NK-92 (cell line): ENCODE results near the gene FCHSD2.
"Not testable (repeated sequence)": the region's sequence is repeated elsewhere in the genome, so short reads cannot be mapped to it uniquely, and the experiment has no call there.

Experiments used
- DNase-seq: peaks from one replicate; lab custom pipeline; 2025; ENCODE audit not compliant: unreplicated experiment; lab: John Stamatoyannopoulos, UW

The FCHSD2 gene

DNA sequence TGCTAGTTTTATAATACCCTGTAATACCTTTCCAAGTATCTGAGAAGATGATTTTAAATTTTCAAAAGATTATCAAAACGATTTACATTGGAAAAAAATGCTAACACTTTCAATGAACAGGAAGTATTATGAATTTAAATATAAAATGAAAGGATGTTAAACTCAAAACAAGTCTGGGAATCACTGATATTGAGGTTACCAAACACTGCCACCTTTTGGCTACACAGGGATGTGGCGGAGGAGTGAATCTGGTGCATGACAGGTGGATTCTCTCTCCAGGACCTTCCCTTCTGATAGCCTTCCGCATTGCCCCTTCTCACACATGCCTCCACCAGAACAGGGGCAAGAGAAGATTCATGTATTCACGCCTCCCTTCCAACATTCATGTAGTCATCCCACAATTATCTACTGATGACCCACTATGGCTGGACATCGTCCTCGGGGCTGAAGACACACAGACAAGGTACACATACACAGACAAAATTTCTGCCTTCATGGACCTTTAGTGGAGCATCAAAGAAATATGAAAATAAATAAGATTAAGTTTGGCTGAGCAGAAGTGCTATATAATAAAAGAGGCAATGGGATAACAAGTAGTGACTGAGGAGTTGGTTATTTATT is 293.2 kb downstream of the FCHSD2 start:
- DNase-seq: no peak

DNA sequence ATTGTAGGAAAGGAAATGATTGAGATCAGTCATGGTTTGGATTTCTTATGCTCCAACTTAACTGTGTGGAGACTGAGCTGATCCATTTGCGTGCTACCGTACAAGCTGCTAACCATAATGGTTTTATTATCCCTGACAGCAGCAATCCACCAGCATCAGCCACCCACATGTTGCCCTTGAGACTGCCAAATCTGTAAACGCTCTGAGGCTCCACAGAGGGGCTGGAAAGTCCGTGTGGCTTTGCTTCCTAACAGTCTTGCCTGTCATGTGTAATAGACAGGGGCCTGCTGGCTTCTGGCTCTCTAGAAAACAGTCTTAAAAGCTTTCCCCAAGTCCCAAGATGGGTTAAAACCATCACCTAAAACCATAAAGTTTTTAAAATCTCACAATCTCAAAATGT is 297.8 kb downstream of the FCHSD2 start:
- DNase-seq: no peak

DNA sequence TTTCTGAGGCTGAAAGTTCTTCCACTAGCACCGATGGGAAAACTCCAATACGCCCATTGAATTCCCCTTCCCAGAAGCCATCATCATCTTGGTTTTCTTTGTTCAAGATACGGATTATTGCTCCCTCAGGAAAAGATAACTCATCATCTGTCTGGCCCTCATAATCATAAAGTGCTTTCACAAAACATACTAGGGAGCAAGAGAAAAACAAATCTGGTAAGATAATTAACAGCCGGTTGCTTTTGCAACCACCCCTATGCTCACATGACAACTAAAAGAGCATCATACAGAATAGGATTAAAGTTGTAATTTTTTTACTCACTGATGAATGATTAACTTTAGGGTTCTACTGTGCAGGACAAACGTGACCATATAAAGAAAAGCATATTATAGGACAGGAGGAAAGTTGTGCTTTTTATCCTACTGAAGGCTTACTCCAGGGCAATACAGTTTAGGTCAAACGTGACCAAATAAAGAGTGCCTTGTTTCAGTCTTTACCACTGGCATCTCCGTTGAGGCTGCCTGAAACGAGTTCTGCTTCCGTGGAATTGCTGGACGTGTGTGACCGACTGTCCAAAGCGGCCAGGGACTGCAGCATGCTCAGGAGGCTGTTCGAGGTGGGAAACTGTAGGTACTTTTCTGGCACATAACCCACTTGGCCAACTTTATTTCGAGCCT is 299.3 kb downstream of the FCHSD2 start:
- no peak for DNase-seq

DNA sequence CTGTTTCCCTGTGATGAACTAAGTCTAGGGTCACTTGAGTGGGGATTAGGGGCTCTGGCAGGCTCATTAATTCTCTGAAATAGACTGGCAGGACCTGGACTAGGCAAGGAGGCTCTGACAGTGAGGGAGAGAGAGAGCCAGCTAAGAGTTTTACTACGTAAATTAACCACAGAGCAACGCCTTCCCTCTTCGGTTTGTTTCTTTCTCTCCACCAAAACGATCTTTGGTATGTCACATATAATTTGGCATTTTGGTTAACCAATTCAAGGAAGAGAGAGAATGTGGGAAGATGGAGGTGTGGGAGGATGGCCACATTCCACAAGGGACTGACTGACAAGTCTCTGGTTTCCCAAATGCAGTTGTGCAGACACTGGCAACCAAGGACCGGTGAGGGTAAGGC is 300.0 kb downstream of the FCHSD2 start:
- DNase-seq: no peak

DNA sequence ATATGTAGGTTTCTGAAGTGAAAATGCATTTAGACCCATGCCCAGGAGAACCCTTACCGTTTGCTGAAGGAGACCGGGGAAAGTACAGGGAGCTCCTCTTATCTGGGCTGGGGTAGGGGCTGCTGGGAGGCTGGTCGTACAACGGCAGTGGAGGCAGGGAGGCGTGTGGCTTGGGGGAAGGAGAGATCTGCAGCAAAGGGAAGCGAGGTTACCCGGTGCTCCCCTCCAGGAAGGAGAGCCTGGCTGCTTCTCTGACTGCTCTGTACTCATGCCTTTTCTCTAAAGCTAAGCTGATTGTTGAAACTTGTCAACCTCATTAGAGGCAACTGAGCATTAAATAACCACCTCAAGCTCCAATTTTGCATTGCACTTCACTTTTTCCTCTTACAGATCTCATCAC is 300.7 kb downstream of the FCHSD2 start:
- no peak for DNase-seq

DNA sequence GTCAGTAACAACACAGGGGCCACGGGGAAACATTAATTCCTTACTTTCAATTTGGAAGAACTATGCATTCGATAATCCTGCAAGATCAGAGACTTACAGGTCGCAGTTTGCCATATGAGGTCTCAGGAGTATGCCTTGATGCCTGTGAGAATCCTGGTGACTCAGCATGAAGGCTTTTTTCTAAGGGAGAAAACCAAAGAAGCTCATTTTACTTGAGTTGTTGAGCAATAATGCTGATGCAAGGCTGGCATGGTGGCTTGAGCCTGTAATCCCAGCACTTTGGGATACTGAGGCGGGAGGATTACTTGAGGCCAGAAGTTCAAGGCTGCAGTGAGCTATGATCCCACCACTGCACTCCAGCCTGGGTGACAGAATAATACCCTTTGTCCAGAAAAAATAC is 301.3 kb downstream of the FCHSD2 start:
- DNase-seq: no peak

DNA sequence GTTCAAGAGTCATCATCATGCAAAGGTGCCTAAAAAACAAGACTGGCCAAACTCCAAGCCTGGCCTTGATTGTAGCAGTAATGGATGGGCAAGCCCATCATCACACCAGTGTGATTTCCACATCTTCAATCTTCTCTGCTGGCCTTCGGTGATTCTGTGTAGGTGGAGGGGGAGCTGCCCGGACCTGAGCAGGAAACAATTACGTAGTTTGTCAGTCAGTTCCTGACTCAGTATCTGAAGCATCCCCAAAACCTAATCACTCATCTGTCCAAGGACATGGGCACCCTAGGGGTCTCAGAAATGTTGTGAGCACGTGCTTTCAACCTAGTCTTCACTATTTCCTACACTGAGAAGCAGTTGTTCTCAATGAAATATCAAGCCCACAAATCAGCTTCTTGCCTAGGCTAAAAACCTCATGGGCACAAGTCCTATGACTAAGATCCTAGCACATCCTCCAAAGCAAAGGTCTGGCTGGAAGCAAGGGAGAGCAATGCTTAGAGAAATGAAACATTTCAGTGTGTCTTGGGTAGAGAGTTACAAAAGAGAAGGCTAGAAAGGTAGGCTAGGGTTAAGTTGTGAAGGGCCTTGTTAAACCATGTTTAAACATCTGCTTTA is 303.3 kb downstream of the FCHSD2 start:
- DNase-seq: no peak

DNA sequence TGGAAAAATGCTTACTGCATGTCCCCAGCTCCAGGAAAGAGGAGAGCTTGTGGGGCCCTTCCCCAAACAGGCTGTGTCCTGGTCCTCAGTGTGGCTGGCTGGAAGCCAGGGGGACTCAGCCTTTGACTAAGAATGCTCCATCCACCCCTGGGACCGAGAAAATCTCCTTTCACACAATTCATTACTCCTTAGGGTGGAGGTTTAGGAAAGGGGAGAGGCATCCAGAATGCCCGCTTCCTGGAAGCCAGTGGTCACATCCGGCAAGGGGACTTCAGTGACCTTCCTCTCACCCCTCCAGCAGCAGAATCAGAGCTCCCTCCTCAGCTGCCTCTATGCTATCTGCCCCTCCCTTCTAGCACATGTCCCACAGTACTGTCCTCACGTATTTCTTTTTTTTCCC is 306.0 kb downstream of the FCHSD2 start:
- no peak for DNase-seq

DNA sequence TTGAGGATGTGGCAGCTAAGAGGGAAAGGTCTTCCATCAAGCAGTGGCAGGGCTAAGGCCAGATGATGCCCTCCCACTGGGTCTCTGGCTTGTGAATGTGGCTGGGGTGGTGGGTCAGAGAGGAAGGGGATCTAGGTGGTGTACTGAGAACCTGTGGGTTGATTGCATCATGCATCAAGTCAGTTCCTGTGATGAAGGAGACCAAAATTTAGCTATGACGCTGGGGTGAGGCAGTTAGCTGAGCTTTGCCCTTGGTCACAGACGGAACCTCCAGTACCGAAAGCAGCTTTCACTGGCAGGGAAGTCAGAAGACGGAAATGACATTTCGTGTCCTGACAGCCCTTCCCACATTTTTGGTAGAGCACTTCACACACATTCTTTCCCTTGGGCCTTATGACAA is 307.2 kb downstream of the FCHSD2 start:
- no peak for DNase-seq

DNA sequence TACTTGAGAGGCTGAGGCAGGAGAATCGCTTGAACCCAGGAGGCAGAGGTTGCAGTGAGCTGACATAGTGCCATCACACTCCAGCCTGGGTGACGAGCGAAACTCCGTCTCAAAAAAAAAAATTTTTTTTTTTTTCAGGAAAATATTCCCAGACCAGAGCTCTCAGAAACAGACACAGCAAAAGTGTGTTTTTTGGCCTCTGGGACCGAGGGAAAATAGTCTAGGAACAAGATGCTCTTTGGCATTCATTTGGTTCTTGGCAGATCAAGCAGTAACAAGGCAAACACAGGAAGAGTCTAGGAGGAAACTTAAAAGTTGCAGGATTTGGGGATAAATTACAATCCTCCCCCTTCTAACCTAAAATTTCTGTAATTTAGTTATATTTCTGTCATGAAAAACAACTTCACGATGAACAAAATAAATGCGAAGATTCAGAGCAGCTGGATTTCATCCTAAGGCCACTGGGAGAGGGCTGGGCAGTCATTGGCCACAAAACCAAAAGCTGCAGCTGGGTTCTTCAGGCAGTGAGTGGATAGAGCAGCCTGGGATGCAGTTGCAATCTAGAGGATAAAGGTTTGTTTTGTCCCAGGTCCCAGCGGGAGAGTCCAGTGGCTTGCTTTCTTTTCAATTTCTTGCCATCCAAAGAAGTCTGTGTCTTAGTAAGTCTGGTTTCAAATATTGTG is 308.2 kb downstream of the FCHSD2 start:
- DNase-seq: no peak

DNA sequence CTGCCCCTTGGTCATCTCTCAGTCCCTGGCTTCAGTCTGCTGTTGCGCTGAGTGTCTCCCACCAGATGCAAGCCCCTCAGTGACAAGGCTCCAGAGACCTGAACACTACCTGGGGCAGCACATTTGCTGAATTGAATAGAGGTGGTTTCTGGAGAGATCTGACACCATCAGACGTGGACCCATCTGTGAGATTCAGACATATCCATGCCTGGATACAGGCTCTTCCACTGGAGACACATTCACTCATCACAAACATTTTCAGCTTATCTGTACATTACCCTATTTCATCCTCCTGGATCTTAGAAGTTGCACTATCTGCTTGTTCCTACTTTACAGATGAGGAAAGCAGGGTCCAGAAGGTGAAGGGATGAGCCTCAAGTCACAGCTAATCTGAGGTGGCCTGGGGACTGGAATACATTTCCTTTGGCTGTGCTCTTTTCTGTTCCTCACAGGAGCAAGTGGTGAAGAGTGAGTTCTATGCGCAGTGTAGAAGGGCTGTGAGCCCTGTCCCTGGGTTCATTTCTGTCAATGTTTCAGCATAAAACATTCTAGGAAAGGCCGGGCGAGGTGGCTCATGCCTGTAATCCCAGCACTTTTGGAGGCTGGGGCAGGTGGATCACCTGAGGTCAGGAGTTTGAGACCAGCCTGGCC is 308.9 kb downstream of the FCHSD2 start:
- no peak for DNase-seq

DNA sequence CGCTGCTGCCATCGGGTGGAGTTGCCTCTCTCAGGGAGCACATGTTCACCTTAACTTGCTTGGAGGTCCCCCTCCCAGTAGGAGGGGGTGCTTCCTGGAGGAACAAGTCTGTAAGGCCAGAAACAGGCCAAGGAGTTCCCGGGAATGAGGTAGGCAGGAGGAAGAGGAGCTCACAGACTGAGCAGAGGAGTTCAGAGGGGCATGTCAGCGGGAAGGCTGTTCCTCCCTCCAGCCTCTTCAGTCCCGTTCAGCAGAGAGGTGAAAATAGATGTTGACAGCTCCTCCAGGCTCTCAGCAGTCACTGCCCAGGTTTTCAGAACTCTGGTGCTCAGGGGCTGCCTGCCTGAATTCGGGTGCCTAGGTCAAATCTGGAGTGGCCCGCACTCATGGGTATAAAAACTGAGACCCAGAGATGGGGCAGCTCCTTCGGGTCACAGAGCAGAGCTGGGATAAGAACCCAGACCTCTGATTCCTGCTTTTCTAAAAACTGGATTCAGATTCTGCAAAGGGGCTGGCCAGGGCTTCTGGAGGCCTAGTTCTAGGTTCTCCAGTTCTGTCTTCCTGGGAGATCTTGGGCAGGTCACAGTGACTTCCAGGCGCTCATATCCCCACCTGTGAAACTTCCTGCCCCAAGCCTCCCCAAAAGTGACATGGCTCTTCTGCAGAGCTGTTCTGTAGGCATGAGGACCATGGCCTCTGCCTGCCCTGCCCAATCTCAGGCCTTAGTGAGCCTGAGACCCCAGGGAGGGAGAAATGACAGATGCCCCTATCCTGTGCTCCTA is 309.6 kb downstream of the FCHSD2 start:
- no peak for DNase-seq

DNA sequence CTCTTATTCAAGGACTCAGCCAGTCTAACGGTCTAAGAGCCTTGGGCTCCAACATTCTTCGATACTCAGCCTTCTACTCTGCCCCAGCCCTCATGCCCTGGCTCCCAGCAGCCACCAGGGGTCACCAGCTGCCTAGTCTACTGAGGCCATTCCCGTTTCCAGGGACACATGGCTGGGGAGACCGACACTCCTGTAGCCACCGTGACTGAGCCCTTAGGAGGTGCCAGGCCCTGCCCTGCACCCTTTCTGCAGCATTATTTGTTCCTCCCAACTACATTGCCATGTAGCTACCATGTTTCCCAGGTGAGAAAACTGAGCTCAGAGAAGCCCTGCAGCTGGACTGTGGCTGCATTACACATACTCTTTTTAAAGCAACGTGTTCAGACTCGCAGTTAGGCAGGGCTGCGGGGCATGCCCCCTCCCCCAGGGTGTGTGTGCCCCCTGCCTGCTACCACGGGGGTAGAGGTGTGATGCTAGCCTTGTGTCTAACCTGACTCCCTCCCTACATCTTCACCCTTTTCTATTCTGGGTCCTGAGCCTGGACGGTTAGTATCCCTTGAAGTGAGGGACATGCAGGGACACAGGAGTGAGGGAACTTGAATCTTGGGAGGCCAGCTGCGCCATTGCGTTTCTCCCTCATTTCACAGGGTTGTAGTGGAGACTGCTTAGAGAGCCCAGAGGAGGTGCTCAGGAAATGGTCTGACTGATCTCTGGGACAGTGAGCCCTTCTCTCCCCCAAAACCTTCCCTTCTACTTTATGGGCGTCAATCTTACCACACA is 310.4 kb downstream of the FCHSD2 start:
- DNase-seq: no peak

DNA sequence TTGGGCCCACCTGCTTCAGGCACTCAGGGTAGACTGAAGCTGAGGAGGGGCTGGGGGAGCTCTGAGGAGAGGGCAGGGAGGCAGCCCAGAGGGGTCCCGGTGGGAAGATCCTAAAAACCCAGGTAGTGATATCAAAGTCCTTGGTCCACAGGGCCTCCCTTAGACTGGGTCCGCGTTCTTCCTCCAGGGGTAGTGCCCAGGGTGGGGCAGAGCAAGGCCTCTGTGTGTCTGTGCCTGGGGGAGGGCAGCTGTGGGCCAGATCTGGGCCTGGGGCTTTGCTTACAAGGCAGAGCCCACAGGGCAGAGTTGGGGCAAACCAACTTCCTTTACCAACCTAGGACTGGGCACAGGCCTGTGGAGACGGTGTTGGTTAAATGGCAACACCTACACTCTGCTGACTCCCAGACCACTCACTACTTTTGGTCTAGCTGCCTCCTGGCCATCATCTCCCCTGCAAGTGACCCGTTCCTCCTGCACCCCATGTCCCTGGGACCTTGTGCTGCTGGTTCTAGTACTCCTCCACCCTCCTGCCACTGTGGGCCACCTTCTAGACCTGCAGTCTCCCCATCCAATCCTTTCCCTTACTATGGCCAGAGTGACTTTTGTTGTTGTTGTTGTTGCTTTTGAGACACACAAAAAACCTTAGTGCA is 312.1 kb downstream of the FCHSD2 start:
- no peak for DNase-seq

DNA sequence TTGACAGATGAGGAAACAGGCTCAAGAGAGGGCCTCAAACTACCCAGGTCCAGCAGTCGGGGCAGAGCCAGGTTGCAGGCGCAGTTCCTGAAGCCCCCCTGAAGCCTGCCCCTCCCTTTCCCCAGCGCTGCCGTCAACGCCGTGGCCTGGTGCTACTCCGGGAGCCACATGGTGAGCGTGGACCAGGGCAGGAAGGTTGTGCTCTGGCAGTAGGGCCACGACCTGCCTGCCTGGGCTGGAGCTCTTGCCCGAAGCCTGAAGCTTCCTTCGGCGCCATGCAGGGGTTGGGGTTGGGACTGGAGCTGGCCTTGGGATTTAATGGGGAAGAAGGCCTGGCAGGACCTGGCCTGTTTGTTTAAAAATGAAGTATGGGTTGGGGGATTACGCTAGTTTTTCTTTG is 312.9 kb downstream of the FCHSD2 start:
- no peak for DNase-seq

DNA sequence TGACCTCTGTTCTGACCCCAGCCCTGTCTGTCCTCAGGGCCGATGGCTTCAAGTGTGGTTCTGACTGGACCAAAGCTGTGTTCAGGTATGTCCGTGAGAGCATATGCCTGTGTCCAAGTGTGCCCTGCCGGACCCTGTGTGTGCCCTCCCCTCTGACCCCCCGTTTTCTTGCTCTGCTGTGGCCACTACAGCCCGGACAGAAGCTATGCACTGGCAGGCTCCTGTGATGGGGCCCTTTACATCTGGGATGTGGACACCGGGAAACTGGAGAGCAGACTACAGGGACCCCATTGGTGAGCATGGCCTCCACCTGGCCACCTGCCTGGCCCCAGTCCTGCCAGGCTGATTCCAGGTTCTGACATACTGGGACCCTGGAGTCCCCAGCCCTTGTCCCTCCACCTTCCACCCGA is 313.4 kb downstream of the FCHSD2 start:
- no peak for DNase-seq

DNA sequence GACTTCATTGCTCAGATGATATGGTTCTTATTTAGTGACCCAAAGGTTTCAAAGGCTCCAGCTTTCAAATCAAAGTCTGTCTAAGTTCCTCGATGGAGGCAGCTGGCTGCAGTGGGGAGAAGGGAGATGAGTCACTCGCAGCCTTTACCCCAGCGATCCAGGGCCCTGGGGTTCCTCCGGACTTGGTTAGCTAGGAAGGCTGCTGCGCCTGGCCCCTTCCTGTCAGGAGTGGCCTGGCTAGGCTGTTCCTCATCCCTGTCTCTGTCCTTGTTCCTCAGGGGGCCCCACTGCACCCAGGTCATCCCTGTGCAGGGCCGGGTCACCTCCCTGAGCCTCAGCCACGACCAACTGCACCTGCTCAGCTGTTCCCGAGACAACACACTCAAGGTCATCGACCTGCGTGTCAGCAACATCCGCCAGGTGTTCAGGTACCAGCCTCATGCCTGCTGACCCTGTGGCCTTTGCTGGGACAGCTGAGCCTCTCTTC is 314.0 kb downstream of the FCHSD2 start:
- DNase-seq: no peak

DNA sequence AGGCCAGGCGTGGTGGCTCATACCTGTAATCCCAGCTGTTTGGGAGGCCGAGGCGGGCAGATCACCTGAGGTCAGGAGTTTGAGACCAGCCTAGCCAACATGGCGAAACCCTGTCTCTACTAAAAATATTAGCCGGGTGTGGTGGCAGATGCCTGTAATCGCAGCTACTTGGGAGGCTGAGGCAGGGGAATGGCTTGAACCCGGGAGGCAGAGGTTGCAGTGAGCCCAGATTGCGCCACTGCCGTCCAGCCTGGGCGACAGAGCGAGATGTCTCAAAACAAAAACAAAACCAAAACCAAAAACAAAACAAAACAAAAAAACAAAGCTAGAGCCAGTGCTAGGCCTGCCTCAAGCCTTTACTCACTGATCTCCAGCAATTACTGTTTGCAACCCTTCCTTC is 314.5 kb downstream of the FCHSD2 start:
- not testable (repeated sequence) for DNase-seq

DNA sequence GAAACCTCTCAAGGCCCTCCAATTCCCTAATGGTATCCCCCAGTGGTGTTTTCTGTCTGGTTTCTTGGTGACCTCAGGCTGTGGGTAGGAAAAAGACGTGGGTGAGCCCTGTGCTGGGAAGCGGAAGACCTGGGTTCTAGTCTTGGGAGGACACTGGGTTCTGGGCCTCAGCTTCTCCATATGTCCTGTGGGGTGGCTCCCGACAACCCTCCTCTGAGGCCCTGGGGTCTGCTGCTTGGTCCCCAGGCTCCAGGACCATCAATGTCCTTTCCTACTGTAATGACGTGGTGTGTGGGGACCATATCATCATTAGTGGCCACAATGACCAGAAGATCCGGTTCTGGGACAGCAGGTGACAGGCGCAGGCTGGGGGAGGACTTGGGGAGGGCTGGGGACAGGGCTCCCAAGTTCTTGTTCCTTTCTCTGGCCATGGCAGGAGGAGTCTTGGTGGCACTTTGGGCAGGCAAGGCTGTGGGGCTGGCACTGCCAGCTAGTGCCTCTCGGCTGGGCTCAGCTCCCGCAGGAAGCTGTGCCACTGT is 315.1 kb downstream of the FCHSD2 start:
- no peak for DNase-seq
